Endothelial cell of umbilical vein (primary cell): ENCODE results near the gene LAMC2. TPM values are rescaled to one million over a fixed set of nuclear protein-coding genes. Genes with fewer than 3 reads are reported as not detected.

Experiments
- BruUV-seq: library from RNA; stranded (reverse); fragments of 400-500 nt; replicated peaks from 2 replicates; lab custom pipeline; 2021; lab: Mats Ljungman, UMichigan
- CTCF ChIA-PET: fragments of 300-600, 350-600 bp; sonication (Branson Sonifier 250); formaldehyde crosslinking; loops from one replicate; lab custom pipeline; 2021; ENCODE audit warnings: antibody characterized with exemption, inconsistent platforms; lab: Charles Lee
- POLR2A ChIA-PET: fragments of 300-600, 350-600 bp; sonication (Branson Sonifier 250); formaldehyde crosslinking; loops from one replicate; lab custom pipeline; 2021; ENCODE audit warnings: antibody characterized with exemption, inconsistent platforms; lab: Charles Lee
- DNase-seq: peaks from one replicate; pipeline ENCODE4 v3.0.0-alpha.2; 2011; ENCODE audit warnings: low read depth, low spot score
- FAIRE-seq: peaks from 2 replicates; lab custom pipeline; 2011; peaks lifted over from hg19 to GRCh38; lab: Jason Lieb, UNC
- H2AFZ ChIP-seq: 2 replicates; pipeline ENCODE4 v1.6.0; 2012; ENCODE audit warnings: low read depth, low read length, control low read depth, inconsistent platforms
- H3K27ac ChIP-seq: 2 replicates; pipeline ENCODE4 v1.5.1; 2011; ENCODE audit warnings: low read depth, mild to moderate bottlenecking, control low read depth, low read length, moderate library complexity; ENCODE audit not compliant: insufficient read depth
- H3K27me3 ChIP-seq, 2 experiments: 2 replicates each; pipeline versions ENCODE4 v1.6.0 to v1.6.1; 2011; ENCODE audit warnings: low read length in 2 of 2, mixed read lengths in 1 of 2; ENCODE audit not compliant: control insufficient read depth in 2 of 2, insufficient read depth in 2 of 2
- H3K36me3 ChIP-seq, 2 experiments: 2 replicates in 1 of 2; 3 replicates in 1 of 2; pipeline ENCODE4 v1.5.1; 2011; ENCODE audit warnings: low read length in 2 of 2, mild to moderate bottlenecking in 1 of 2, moderate library complexity in 1 of 2; ENCODE audit not compliant: control insufficient read depth in 2 of 2, insufficient read depth in 2 of 2; ENCODE audit errors: extremely low read depth in 1 of 2
- H3K4me1 ChIP-seq: 3 replicates; pipeline ENCODE4 v1.5.1; 2011; ENCODE audit warnings: mild to moderate bottlenecking, low read length; ENCODE audit not compliant: control insufficient read depth, insufficient read depth; ENCODE audit errors: extremely low read depth
- H3K4me2 ChIP-seq: 2 replicates; pipeline ENCODE4 v1.6.1; 2011; ENCODE audit warnings: low read length, control low read depth, mixed read lengths; ENCODE audit not compliant: insufficient read depth
- H3K4me3 ChIP-seq, 3 experiments: fragments of 200-600 bp in 1 of 3; sonication (generic), shearing (Covaris generic) in 1 of 3; replicated peaks in 1 of 3; 2 replicates each; pipeline ENCODE4 v1.5.1; 2011 to 2016; ENCODE audit warnings: control low read depth in 3 of 3, low read length in 3 of 3, mild to moderate bottlenecking in 2 of 3, inconsistent platforms in 1 of 3, low read depth in 1 of 3, moderate library complexity in 1 of 3; ENCODE audit not compliant: insufficient read depth in 1 of 3
- H3K79me2 ChIP-seq: 2 replicates; pipeline ENCODE4 v1.6.0; 2012; ENCODE audit warnings: low read length, inconsistent platforms; ENCODE audit not compliant: control insufficient read depth, insufficient read depth
- H3K9ac ChIP-seq: replicated peaks from 2 replicates; pipeline ENCODE3; 2011; ENCODE audit warnings: low read length, control low read depth; ENCODE audit not compliant: insufficient read depth; ENCODE audit errors: extremely low read depth
- H3K9me1 ChIP-seq: replicated peaks from 3 replicates; pipeline ENCODE4 v1.6.0; 2011; ENCODE audit warnings: mild to moderate bottlenecking, low read length; ENCODE audit not compliant: control insufficient read depth, insufficient read depth; ENCODE audit errors: extremely low read depth
- H3K9me3 ChIP-seq: replicated peaks from 2 replicates; pipeline ENCODE4 v1.5.1; 2012; ENCODE audit warnings: low read length, inconsistent platforms; ENCODE audit not compliant: control insufficient read depth, insufficient read depth
- H4K20me1 ChIP-seq: replicated peaks from 2 replicates; pipeline ENCODE3; 2011; ENCODE audit warnings: mild to moderate bottlenecking, low read length; ENCODE audit not compliant: control insufficient read depth, insufficient read depth; ENCODE audit errors: extremely low read depth
- CTCF ChIP-seq, 2 donors: IDR thresholded peaks; 1 replicate in 1 of 2; 2 replicates in 1 of 2; pipeline ENCODE4 v1.5.1; 2011; ENCODE audit warnings: low read length in 2 of 2, mild to moderate bottlenecking in 2 of 2, moderate library complexity in 2 of 2, control low read depth in 1 of 2, inconsistent platforms in 1 of 2, low read depth in 1 of 2; ENCODE audit not compliant: insufficient read depth in 1 of 2; ENCODE audit errors: extremely low read depth in 1 of 2
- EZH2 ChIP-seq: IDR thresholded peaks from 2 replicates; pipeline ENCODE4 v1.6.1; 2012; ENCODE audit warnings: borderline replicate concordance, low read depth, mild to moderate bottlenecking, moderate library complexity, low read length, inconsistent platforms; ENCODE audit not compliant: severe bottlenecking
- FOS ChIP-seq: IDR thresholded peaks from 2 replicates; pipeline ENCODE4 v1.6.1; 2011; ENCODE audit warnings: mild to moderate bottlenecking, low read length, moderate library complexity, borderline replicate concordance; ENCODE audit not compliant: insufficient read depth
- GATA2 ChIP-seq: IDR thresholded peaks from 2 replicates; pipeline ENCODE4 v1.7.0; 2011; ENCODE audit warnings: low read depth, mild to moderate bottlenecking, moderate library complexity, mixed read lengths, low read length; ENCODE audit not compliant: insufficient read length, insufficient read depth
- JUN ChIP-seq: IDR thresholded peaks from 2 replicates; pipeline ENCODE4 v1.6.1; 2011; ENCODE audit warnings: borderline replicate concordance, low read depth; ENCODE audit not compliant: insufficient read length, insufficient read depth
- MAX ChIP-seq: IDR thresholded peaks from 2 replicates; pipeline ENCODE4 v1.6.1; 2011; ENCODE audit not compliant: insufficient read depth, insufficient read length
- MYC ChIP-seq: IDR thresholded peaks from one replicate; pipeline ENCODE4 v1.6.1; 2011; ENCODE audit warnings: mild to moderate bottlenecking, low read depth, low read length
- POLR2A ChIP-seq: IDR thresholded peaks from 2 replicates; pipeline ENCODE4 v1.6.1; 2012; ENCODE audit warnings: low read depth, mild to moderate bottlenecking, control low read depth, low read length
- POLR2AphosphoS5 ChIP-seq: IDR thresholded peaks from 2 replicates; pipeline ENCODE4 v1.6.1; 2012; ENCODE audit warnings: low read depth, mild to moderate bottlenecking, control low read depth, low read length, moderate library complexity; ENCODE audit not compliant: insufficient read depth
- dilution Hi-C: fragments of 300-500 bp; cut with MboI; formaldehyde crosslinking; loops from one replicate; pipeline ENCODE4 v1.15.0; 2019; ENCODE audit warnings: low sequenced_read_pairs; ENCODE audit not compliant: extremely low pct_ligation_motif_present
- intact Hi-C: fragments of 100-400 bp; cut with micrococcal nuclease; formaldehyde crosslinking; loops from one replicate; pipeline ENCODE4 v1.10.0; 2022
- polyA plus RNA-seq, 4 experiments: library from polyadenylated mRNA; depleted of rRNA in 3 of 4; stranded (reverse) in 3 of 4; unstranded in 1 of 4; fragments of >200 nt; gene quantifications; 2 replicates each; pipeline versions ENCODE4 v1.2.1 to v1.2.3, GENCODE V29; 2011 to 2012; ENCODE audit warnings: missing spikeins in 1 of 4
- total RNA-seq: library from RNA; stranded (reverse); gene quantifications from 2 replicates; pipeline ENCODE4 v1.2.3, GENCODE V29; 2021

Gene LAMC2
- total and polyA plus RNA-seq, 2 donors (not counting 3 experiments of a cell fraction or from before 2014, with no cell fraction given), result 0.23 to 0.82 TPM

GRCh38 chr1:183262628-183263200 is 76.7 kb downstream of the LAMC2 start:
- FAIRE-seq (no peak), DNase-seq (no peak)
- Histone ChIP-seq H3K4me3 (no peak overlapping the region), H3K36me3 (no peaks in the 10 kb centered on the region), H3K9ac (no peak overlapping the region), H3K27me3 (peaks cover 0 to 6% of the 10 kb centered on the region in 2 experiments), H2AFZ (no peak overlapping the region), H3K27ac (no peak overlapping the region), H3K4me1 (peaks cover 2% of the 10 kb centered on the region), H3K4me2 (no peak overlapping the region), H3K79me2 (no peaks in the 10 kb centered on the region), H4K20me1 (no peaks in the 10 kb centered on the region), H3K9me1 (no peaks in the 10 kb centered on the region), H3K9me3 (no peaks in the 10 kb centered on the region)
- dilution Hi-C loops, result no loop called here
- POLR2A ChIA-PET, result no interaction called here
- TF ChIP-seq GATA2, result no peak
- TF ChIP-seq POLR2A, result no peak
- TF ChIP-seq JUN, result no peak
- no peak for TF ChIP-seq CTCF (IDR thresholded peaks at IDR 0.05; ENCODE audit: extremely low read depth in 1 of 2, insufficient read depth in 1 of 2, low read depth in 1 of 2, low read length in 2 of 2)
- TF ChIP-seq EZH2, result no peak
- TF ChIP-seq POLR2AphosphoS5, result no peak
- TF ChIP-seq MAX, result no peak
- TF ChIP-seq MYC, result no peak
- no peak for TF ChIP-seq FOS
- no TSS peak for BruUV-seq
- CTCF ChIA-PET, result interaction anchor here (1.2 to 4.0 kb wide), 2 partner anchors 16 to 28 kb away, joined by 4 to 20 read pairs; no protein-coding TSS in a partner anchor
- intact Hi-C loops, result no loop called here
